Neuronal stem cell (in vitro differentiated cells): ENCODE measurements around the gene COL6A2.
"Not testable (repeated sequence)": the region's sequence is repeated elsewhere in the genome, so short reads cannot be mapped to it uniquely, and the experiment has no call there.

Experiments used
- DNase-seq: peaks from one replicate; pipeline ENCODE4 v3.0.0-alpha.2; 2013; ENCODE audit warnings: low spot score
- H2AFZ ChIP-seq: one replicate; pipeline ENCODE4 v1.6.1; 2013; ENCODE audit warnings: mild to moderate bottlenecking, low read length, inconsistent platforms
- H2AK5ac ChIP-seq: 2 replicates; pipeline ENCODE4 v1.6.1; 2013; ENCODE audit warnings: low read depth, mild to moderate bottlenecking, inconsistent platforms, low read length, moderate library complexity, mixed read lengths
- H2BK120ac ChIP-seq: 2 replicates; pipeline ENCODE4 v1.6.1; 2013; ENCODE audit warnings: low read depth, mild to moderate bottlenecking, inconsistent platforms, low read length, moderate library complexity, mixed read lengths
- H2BK12ac ChIP-seq: one replicate; pipeline ENCODE4 v1.6.1; 2013; ENCODE audit warnings: low read length, inconsistent platforms
- H2BK15ac ChIP-seq: 2 replicates; pipeline ENCODE4 v1.6.1; 2013; ENCODE audit warnings: mild to moderate bottlenecking, low read length, inconsistent platforms, mixed read lengths
- H2BK5ac ChIP-seq: one replicate; pipeline ENCODE4 v1.6.1; 2013; ENCODE audit warnings: inconsistent platforms, mild to moderate bottlenecking, low read length, moderate library complexity
- H3K14ac ChIP-seq: one replicate; pipeline ENCODE4 v1.6.1; 2013; ENCODE audit warnings: low read length, inconsistent platforms
- H3K18ac ChIP-seq: 2 replicates; pipeline ENCODE4 v1.6.1; 2013; ENCODE audit warnings: low read length, inconsistent platforms
- H3K23ac ChIP-seq: 2 replicates; pipeline ENCODE4 v1.6.1; 2013; ENCODE audit warnings: low read depth, mild to moderate bottlenecking, mixed read lengths, low read length, inconsistent platforms; ENCODE audit not compliant: poor library complexity
- H3K27ac ChIP-seq: replicated peaks from 3 replicates; pipeline ENCODE4 v1.5.1; 2013; ENCODE audit warnings: low read length, inconsistent platforms
- H3K27me3 ChIP-seq, 3 experiments: 2 replicates each; pipeline ENCODE4 v1.6.1; 2013; ENCODE audit warnings: low read length in 3 of 3, mild to moderate bottlenecking in 2 of 3, inconsistent platforms in 1 of 3, low read depth in 1 of 3, mixed read lengths in 1 of 3, moderate library complexity in 1 of 3; ENCODE audit not compliant: control insufficient read depth in 3 of 3, insufficient read depth in 3 of 3
- H3K36me3 ChIP-seq, 2 donors: replicated peaks in 1 of 2; 2 replicates each; pipeline ENCODE4 v1.6.1; 2013; ENCODE audit warnings: low read length in 2 of 2; ENCODE audit not compliant: control insufficient read depth in 2 of 2, insufficient read depth in 2 of 2
- H3K4ac ChIP-seq: 2 replicates; pipeline ENCODE4 v1.6.1; 2013; ENCODE audit warnings: inconsistent platforms, mild to moderate bottlenecking, low read length, moderate library complexity
- H3K4me1 ChIP-seq, 2 donors: 1 replicate in 1 of 2; 2 replicates in 1 of 2; pipeline ENCODE4 v1.6.1; 2013; ENCODE audit warnings: low read length in 2 of 2, low read depth in 1 of 2; ENCODE audit not compliant: control insufficient read depth in 2 of 2, insufficient read depth in 1 of 2
- H3K4me2 ChIP-seq: one replicate; pipeline ENCODE4 v1.6.1; 2013; ENCODE audit warnings: mild to moderate bottlenecking, low read length, inconsistent platforms; ENCODE audit not compliant: insufficient read depth, poor library complexity, severe bottlenecking
- H3K4me3 ChIP-seq, 2 donors: 2 replicates each; pipeline ENCODE4 v1.5.1; 2013; ENCODE audit warnings: low read length in 2 of 2, mild to moderate bottlenecking in 2 of 2, inconsistent platforms in 1 of 2, moderate library complexity in 1 of 2
- H3K79me1 ChIP-seq: one replicate; pipeline ENCODE4 v1.6.1; 2013; ENCODE audit warnings: low read depth, mild to moderate bottlenecking, inconsistent platforms, low read length, moderate library complexity
- H3K9ac ChIP-seq: one replicate; pipeline ENCODE4 v1.6.1; 2013; ENCODE audit warnings: mild to moderate bottlenecking, low read depth, low read length, inconsistent platforms; ENCODE audit not compliant: poor library complexity
- H3K9me3 ChIP-seq, 2 donors: replicated peaks in 1 of 2; 2 replicates each; pipeline versions ENCODE3 to v1.6.1; 2013; ENCODE audit warnings: low read length in 2 of 2, mild to moderate bottlenecking in 2 of 2, inconsistent platforms in 1 of 2, low read depth in 1 of 2, mixed read lengths in 1 of 2, moderate library complexity in 1 of 2; ENCODE audit not compliant: control insufficient read depth in 2 of 2, insufficient read depth in 1 of 2
- H4K8ac ChIP-seq: one replicate; pipeline ENCODE4 v1.6.1; 2013; ENCODE audit warnings: low read depth, mild to moderate bottlenecking, inconsistent platforms, low read length, moderate library complexity
- H4K91ac ChIP-seq: one replicate; pipeline ENCODE4 v1.6.1; 2013; ENCODE audit warnings: low read length, low read depth, mild to moderate bottlenecking, inconsistent platforms; ENCODE audit not compliant: poor library complexity
- WGBS, 2 donors: extraction: QIAGEN DNeasy Blood & Tissue Kit; methylation state at CpG; one replicate each; pipeline ENCODE4 v1.1.7; 2013; ENCODE audit warnings: missing lambda C conversion rate in 2 of 2, mixed read lengths in 1 of 2; ENCODE audit not compliant: insufficient read length in 2 of 2, insufficient replicate concordance in 1 of 2; ENCODE audit errors: extremely low coverage in 2 of 2; 5-methylcytosine and 5-hydroxymethylcytosine counted together

COL6A2 gene

DNA sequence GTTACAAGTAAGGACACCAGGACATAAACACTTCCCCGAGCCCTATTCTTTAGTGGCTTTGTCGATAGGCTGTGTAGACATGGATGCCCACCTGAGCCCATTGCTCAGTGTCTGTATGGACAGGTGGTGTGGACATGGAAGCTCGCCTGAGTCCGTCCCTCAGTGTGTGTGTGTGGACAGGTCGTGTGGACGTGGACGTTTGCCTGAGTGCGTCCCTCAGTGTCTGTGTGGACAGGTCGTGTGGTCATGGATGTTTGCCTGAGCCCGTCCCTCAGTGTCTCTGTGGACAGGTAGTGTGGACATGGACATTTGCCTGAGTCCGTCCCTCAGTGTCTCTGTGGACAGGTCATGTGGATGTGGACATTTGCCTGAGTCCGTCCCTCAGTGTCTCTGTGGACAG is 38.7 kb upstream of the COL6A2 start:
- Histone ChIP-seq H3K27me3 (no peaks in the 10 kb centered on the region), H3K23ac (no peak overlapping the region), H3K36me3 (no peaks in the 10 kb centered on the region), H3K27ac (no peak overlapping the region), H3K4ac (no peak overlapping the region), H3K4me2 (no peak overlapping the region), H2BK15ac (no peak overlapping the region), H2BK120ac (no peak overlapping the region), H2AFZ (no peak overlapping the region), H3K79me1 (no peaks in the 10 kb centered on the region), H4K91ac (no peak overlapping the region), H3K14ac (no peak overlapping the region), H2BK12ac (no peak overlapping the region), H3K9ac (no peak overlapping the region), H3K18ac (no peak overlapping the region), H2AK5ac (no peak overlapping the region), H3K4me3 (no peak overlapping the region), H3K9me3 (peaks cover 12 to 27% of the 10 kb centered on the region in 2 donors), H2BK5ac (no peak overlapping the region), H4K8ac (no peak overlapping the region), H3K4me1 (peaks cover 0 to 3% of the 10 kb centered on the region in 2 donors)
- no peak for DNase-seq
- WGBS, 2 donors: no CpG with 5 or more reads among the region's 12 CpGs

DNA sequence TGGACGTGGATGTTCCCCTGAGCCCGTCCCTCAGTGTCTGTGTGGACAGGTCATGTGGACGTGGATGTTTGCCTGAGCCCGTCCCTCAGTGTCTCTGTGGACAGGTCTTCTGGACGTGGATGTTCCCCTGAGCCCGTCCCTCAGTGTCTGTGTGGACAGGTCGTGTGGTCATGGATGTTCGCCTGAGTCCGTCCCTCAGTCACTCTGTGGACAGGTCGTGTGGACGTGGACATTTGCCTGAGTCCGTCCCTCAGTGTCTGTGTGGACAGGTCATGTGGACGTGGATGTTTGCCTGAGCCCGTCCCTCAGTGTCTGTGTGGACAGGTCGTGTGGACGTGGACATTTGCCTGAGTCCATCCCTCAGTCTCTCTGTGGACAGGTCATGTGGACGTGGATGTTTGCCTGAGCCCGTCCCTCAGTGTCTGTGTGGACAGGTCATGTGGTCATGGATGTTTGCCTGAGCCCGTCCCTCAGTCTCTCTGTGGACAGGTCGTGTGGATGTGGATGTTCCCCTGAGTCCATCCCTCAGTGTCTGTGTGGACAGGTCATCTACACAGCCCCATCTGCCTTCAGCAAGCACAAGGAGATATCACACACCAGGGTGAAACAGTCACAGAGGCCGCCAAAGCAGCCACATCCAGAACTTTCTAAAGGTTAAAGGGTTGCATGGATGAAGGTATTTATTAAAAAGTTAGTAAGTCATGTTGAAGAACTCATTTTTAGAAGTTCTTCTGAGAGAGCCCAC is 38.0 kb upstream of the COL6A2 start:
- not testable (repeated sequence) for H3K4me2 ChIP-seq, H3K36me3 ChIP-seq, H3K4ac ChIP-seq, H2BK12ac ChIP-seq, DNase-seq, H2BK15ac ChIP-seq, H3K18ac ChIP-seq, H2BK120ac ChIP-seq, H3K14ac ChIP-seq, H3K79me1 ChIP-seq, H3K27me3 ChIP-seq, H4K8ac ChIP-seq, H2AFZ ChIP-seq, H3K4me1 ChIP-seq, H2AK5ac ChIP-seq, H3K4me3 ChIP-seq, H3K23ac ChIP-seq, H3K9ac ChIP-seq, H4K91ac ChIP-seq, H2BK5ac ChIP-seq, H3K27ac ChIP-seq
- no CpG with 5 or more reads among the region's 21 CpGs for WGBS, 2 donors
- H3K9me3 ChIP-seq: peaks cover 12 to 27% of the 10 kb centered on the region in 2 donors

DNA sequence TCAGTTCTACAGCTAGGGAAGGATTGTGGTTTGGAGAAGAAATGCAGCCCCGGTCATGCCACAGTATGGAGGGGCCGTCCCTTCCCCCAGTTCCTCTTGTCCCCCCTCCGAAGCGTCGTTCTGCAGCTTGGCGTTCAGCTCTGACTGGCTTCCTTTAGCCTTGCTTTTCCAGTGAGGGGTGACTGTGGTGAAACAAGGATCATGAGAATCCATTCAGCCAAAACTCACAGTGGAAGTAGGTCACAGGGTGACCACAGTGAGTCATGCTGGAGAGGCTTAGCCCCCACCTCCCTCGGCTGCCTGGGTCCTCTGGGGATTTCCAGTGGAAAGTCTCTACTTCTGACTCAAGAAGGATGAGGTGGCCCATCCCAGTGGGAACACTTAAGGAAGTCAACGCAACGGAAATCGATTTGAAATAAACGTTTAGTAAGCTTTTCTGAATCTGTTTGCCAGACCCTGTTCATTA is 37.3 kb upstream of the COL6A2 start:
- Histone ChIP-seq H3K4me3 (no peak overlapping the region), H2AFZ (no peak overlapping the region), H3K27ac (no peak overlapping the region), H2BK5ac (no peak overlapping the region), H3K4ac (no peak overlapping the region), H2BK15ac (no peak overlapping the region), H3K9ac (no peak overlapping the region), H3K79me1 (no peaks in the 10 kb centered on the region), H3K14ac (peak overlapping the region; percentile 14), H3K23ac (no peak overlapping the region), H3K4me2 (no peak overlapping the region), H2BK120ac (no peak overlapping the region), H4K8ac (no peak overlapping the region), H3K27me3 (peaks cover 0 to 6% (median 0%) of the 10 kb centered on the region in 3 experiments), H2AK5ac (no peak overlapping the region), H4K91ac (no peak overlapping the region), H3K18ac (no peak overlapping the region), H3K4me1 (peaks cover 0 to 3% of the 10 kb centered on the region in 2 donors), H3K36me3 (no peaks in the 10 kb centered on the region), H3K9me3 (peaks cover 12 to 27% of the 10 kb centered on the region in 2 donors), H2BK12ac (no peak overlapping the region)
- no peak for DNase-seq
- no CpG with 5 or more reads among the region's 11 CpGs for WGBS, 2 donors

- Histone ChIP-seq H2BK5ac (no peak overlapping the region), H2AFZ (no peak overlapping the region), H3K23ac (no peak overlapping the region), H2BK15ac (no peak overlapping the region), H4K8ac (no peak overlapping the region), H3K9me3 (peaks cover 12 to 27% of the 10 kb centered on the region in 2 donors), H2AK5ac (no peak overlapping the region), H2BK12ac (no peak overlapping the region), H3K27me3 (peaks cover 0 to 11% (median 0%) of the 10 kb centered on the region in 3 experiments), H3K27ac (no peak overlapping the region), H2BK120ac (no peak overlapping the region), H3K18ac (no peak overlapping the region), H3K4me2 (no peak overlapping the region), H3K9ac (no peak overlapping the region), H3K4ac (no peak overlapping the region), H3K4me1 (peaks cover 3 to 7% of the 10 kb centered on the region in 2 donors), H3K79me1 (no peaks in the 10 kb centered on the region), H3K14ac (no peak overlapping the region), H3K36me3 (no peaks in the 10 kb centered on the region), H4K91ac (no peak overlapping the region), H3K4me3 (no peak overlapping the region)
- WGBS, 2 donors: no CpG with 5 or more reads among the region's 6 CpGs
- DNase-seq: no peak
Measured at GRCh38 chr21:46061063-46061462, 36.8 kb upstream of the COL6A2 start.
